ENCODE results near the gene ATP2A3. TPM values are rescaled to one million over a fixed set of nuclear protein-coding genes. Genes with fewer than 3 reads are reported as not detected.

ATP2A3 gene
- total RNA-seq, 1 donor from 2014 or later = not detected

GRCh38 chr17:3925684-3926485 is 38.4 kb downstream of the ATP2A3 start:
- DNase-seq = no peak

- DNase-seq = no peak
Measured at GRCh38 chr17:3924512-3925350, 39.5 kb downstream of the ATP2A3 start.

GRCh38 chr17:3923466-3924190 is 40.6 kb downstream of the ATP2A3 start:
- DNase-seq = no peak

- DNase-seq = no peak
Measured at GRCh38 chr17:3922765-3923164, 41.5 kb downstream of the ATP2A3 start.

GRCh38 chr17:3921502-3922319 is 42.5 kb downstream of the ATP2A3 start:
- no peak for DNase-seq

- DNase-seq = no peak
Measured at GRCh38 chr17:3921006-3921405, 43.2 kb downstream of the ATP2A3 start.

- no peak for DNase-seq
Measured at GRCh38 chr17:3919123-3919624, 45.1 kb downstream of the ATP2A3 start.

GRCh38 chr17:3918372-3919122 is 45.7 kb downstream of the ATP2A3 start:
- no peak for DNase-seq

- peak; percentile 47 for DNase-seq
Measured at GRCh38 chr17:3917391-3917931, 46.8 kb downstream of the ATP2A3 start.

GRCh38 chr17:3916825-3917224 is 47.4 kb downstream of the ATP2A3 start:
- DNase-seq = no peak

GRCh38 chr17:3915995-3916696 is 48.1 kb downstream of the ATP2A3 start, which contains the start of gene P2RX1:
P2RX1 (minus strand) TSS chr17:3916465; CDS start chr17:3916225, 240 bp downstream.
- no peak for DNase-seq

GRCh38 chr17:3915581-3915994 is 48.6 kb downstream of the ATP2A3 start:
- DNase-seq = no peak

- no peak for DNase-seq
Measured at GRCh38 chr17:3914312-3914670, 49.9 kb downstream of the ATP2A3 start.

- DNase-seq = peak; percentile 84
Measured at GRCh38 chr17:3913531-3914311, 50.5 kb downstream of the ATP2A3 start.

- no peak for DNase-seq
Measured at GRCh38 chr17:3912827-3913226, 51.4 kb downstream of the ATP2A3 start.

GRCh38 chr17:3911271-3912053 is 52.8 kb downstream of the ATP2A3 start:
- DNase-seq = no peak

- no peak for DNase-seq
Measured at GRCh38 chr17:3910420-3911270, 53.6 kb downstream of the ATP2A3 start.

GRCh38 chr17:3909257-3909656 is 55.0 kb downstream of the ATP2A3 start:
- DNase-seq = no peak
